MM.1S (cell line): ENCODE results near the gene TSR1.

Source experiments
- DNase-seq: peaks from one replicate; pipeline ENCODE4 v3.0.0-alpha.2; 2015
- H2AFZ ChIP-seq: fragments of 300-600 bp; sonication (generic); 2 replicates; pipeline ENCODE4 v1.6.0; 2016; ENCODE audit warnings: antibody characterized with exemption, low read length
- H3F3A ChIP-seq: fragments of 300-600 bp; sonication (generic); 2 replicates; pipeline ENCODE4 v1.6.1; 2016; ENCODE audit warnings: mild to moderate bottlenecking, antibody characterized with exemption, low read length, moderate library complexity, mixed read lengths; ENCODE audit not compliant: insufficient read depth
- H3K27ac ChIP-seq: fragments of 300-600 bp; sonication (generic); 2 replicates; pipeline ENCODE4 v1.5.1; 2016; ENCODE audit warnings: mild to moderate bottlenecking, low read length
- H3K27me3 ChIP-seq: fragments of 300-600 bp; sonication (generic); replicated peaks from 2 replicates; pipeline ENCODE4 v1.6.0; 2016; ENCODE audit warnings: low read length; ENCODE audit not compliant: insufficient read depth
- H3K36me3 ChIP-seq: fragments of 300-600 bp; sonication (generic); replicated peaks from 2 replicates; pipeline ENCODE4 v1.6.1; 2016; ENCODE audit warnings: mild to moderate bottlenecking, low read length, mixed read lengths; ENCODE audit not compliant: insufficient read depth
- H3K4me1 ChIP-seq: fragments of 300-600 bp; sonication (generic); 2 replicates; pipeline ENCODE4 v1.6.1; 2016; ENCODE audit warnings: low read length, mixed read lengths
- H3K4me2 ChIP-seq: fragments of 300-600 bp; sonication (generic); 2 replicates; pipeline ENCODE4 v1.6.0; 2016; ENCODE audit warnings: low read depth, low read length
- H3K4me3 ChIP-seq: fragments of 300-600 bp; sonication (generic); 2 replicates; pipeline ENCODE4 v1.5.1; 2016; ENCODE audit warnings: low read length, mixed read lengths
- H3K79me2 ChIP-seq: fragments of 300-600 bp; sonication (generic); 2 replicates; pipeline ENCODE4 v1.6.1; 2016; ENCODE audit warnings: mixed run types, low read length, mixed read lengths
- H3K9ac ChIP-seq: fragments of 300-600 bp; sonication (generic); 2 replicates; pipeline ENCODE4 v1.6.1; 2016; ENCODE audit warnings: low read length, mixed read lengths
- H3K9me2 ChIP-seq: fragments of 300-600 bp; sonication (generic); replicated peaks from 2 replicates; pipeline ENCODE4 v1.6.1; 2016; ENCODE audit warnings: mild to moderate bottlenecking, low read length, mixed read lengths; ENCODE audit not compliant: insufficient read depth
- H3K9me3 ChIP-seq: fragments of 300-600 bp; sonication (generic); replicated peaks from 2 replicates; pipeline ENCODE4 v1.6.1; 2016; ENCODE audit warnings: mild to moderate bottlenecking, low read length, mixed read lengths; ENCODE audit not compliant: insufficient read depth
- H4K20me1 ChIP-seq: fragments of 300-600 bp; sonication (generic); 2 replicates; pipeline ENCODE4 v1.6.1; 2016; ENCODE audit warnings: mild to moderate bottlenecking, low read length, moderate library complexity, mixed read lengths; ENCODE audit not compliant: insufficient read depth
- CTCF ChIP-seq: fragments of 300-600 bp; sonication (generic); IDR thresholded peaks from 2 replicates; pipeline ENCODE4 v1.5.1; 2016; ENCODE audit warnings: antibody characterized with exemption, low read length, mixed read lengths
- EZH2 ChIP-seq: fragments of 300-600 bp; sonication (generic); optimal IDR thresholded peaks from 2 replicates; pipeline ENCODE3; 2017; ENCODE audit warnings: low read depth, mild to moderate bottlenecking, antibody characterized with exemption, low read length, mixed read lengths
- EZH2phosphoT487 ChIP-seq: fragments of 300-600 bp; sonication (generic); IDR thresholded peaks from 2 replicates; pipeline ENCODE4 v1.6.1; 2018; ENCODE audit warnings: antibody characterized with exemption, low read length

The TSR1 gene

GRCh38 chr17:2379489-2380225 is 43.4 kb upstream of the TSR1 start:
- no peak for DNase-seq
- Histone ChIP-seq H3K36me3 (no peaks in the 10 kb centered on the region), H3K9me2 (no peaks in the 10 kb centered on the region), H3K4me1 (no peaks in the 10 kb centered on the region), H3K9ac (no peak overlapping the region), H2AFZ (no peak overlapping the region), H3K9me3 (no peaks in the 10 kb centered on the region), H3F3A (0 out of 2 replicates have a peak, but pooled peaks cover 9% of the 10 kb centered on the region), H3K79me2 (no peaks in the 10 kb centered on the region), H4K20me1 (no peaks in the 10 kb centered on the region), H3K4me2 (no peak overlapping the region), H3K4me3 (no peak overlapping the region), H3K27me3 (no peaks in the 10 kb centered on the region), H3K27ac (no peak overlapping the region)
- TF ChIP-seq EZH2phosphoT487, result no peak
- no peak for TF ChIP-seq EZH2

GRCh38 chr17:2378905-2379304 is 42.6 kb upstream of the TSR1 start:
- DNase-seq, result no peak
- Histone ChIP-seq H2AFZ (no peak overlapping the region), H3K9ac (no peak overlapping the region), H3K9me3 (no peaks in the 10 kb centered on the region), H3K79me2 (no peaks in the 10 kb centered on the region), H3F3A (0 out of 2 replicates have a peak, but pooled peaks cover 7% of the 10 kb centered on the region), H3K27me3 (no peaks in the 10 kb centered on the region), H3K36me3 (no peaks in the 10 kb centered on the region), H3K4me1 (no peaks in the 10 kb centered on the region), H4K20me1 (no peaks in the 10 kb centered on the region), H3K27ac (no peak overlapping the region), H3K9me2 (no peaks in the 10 kb centered on the region), H3K4me3 (no peak overlapping the region), H3K4me2 (no peak overlapping the region)
- TF ChIP-seq CTCF (no peak), EZH2 (no peak), EZH2phosphoT487 (no peak)

DNA sequence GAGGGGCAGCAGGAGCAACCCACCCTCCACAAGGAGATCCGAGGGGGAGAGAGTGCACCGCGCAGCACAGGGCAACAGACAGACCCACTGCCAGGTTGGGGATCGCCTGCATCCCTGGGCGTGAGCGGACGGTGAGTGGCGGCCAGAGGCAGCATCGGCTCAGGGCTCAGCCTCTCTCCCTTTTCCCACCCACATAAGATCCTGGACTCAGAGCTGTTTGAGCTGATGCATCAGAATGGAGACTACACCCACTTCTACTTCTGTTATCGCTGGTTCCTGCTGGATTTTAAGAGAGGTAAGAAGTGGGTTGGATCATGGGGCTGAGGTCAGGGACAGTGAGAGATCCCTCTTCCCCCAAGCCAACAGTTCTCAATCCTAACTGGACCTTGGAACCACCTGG is 41.4 kb upstream of the TSR1 start:
- no peak overlapping the region for H2AFZ ChIP-seq
- H3K27ac ChIP-seq, result no peak overlapping the region
- DNase-seq, result no peak
- no peak overlapping the region for H3K4me3 ChIP-seq
- no peak overlapping the region for H3K4me2 ChIP-seq
- no peak for TF ChIP-seq EZH2phosphoT487
- TF ChIP-seq EZH2, result no peak
- TF ChIP-seq CTCF, result no peak
- no peak overlapping the region for H3K9ac ChIP-seq
- H4K20me1 ChIP-seq, result no peaks in the 10 kb centered on the region
- no peaks in the 10 kb centered on the region for H3F3A ChIP-seq
- H3K9me2 ChIP-seq, result no peaks in the 10 kb centered on the region
- no peaks in the 10 kb centered on the region for H3K4me1 ChIP-seq
- H3K9me3 ChIP-seq, result no peaks in the 10 kb centered on the region
- no peaks in the 10 kb centered on the region for H3K36me3 ChIP-seq
- H3K27me3 ChIP-seq, result no peaks in the 10 kb centered on the region
- no peaks in the 10 kb centered on the region for H3K79me2 ChIP-seq

GRCh38 chr17:2376107-2376506 is 39.9 kb upstream of the TSR1 start:
- H3K9me2 ChIP-seq, result no peaks in the 10 kb centered on the region
- no peaks in the 10 kb centered on the region for H3F3A ChIP-seq
- H3K79me2 ChIP-seq, result no peaks in the 10 kb centered on the region
- no peaks in the 10 kb centered on the region for H3K36me3 ChIP-seq
- no peak overlapping the region for H3K4me3 ChIP-seq
- H3K27me3 ChIP-seq, result no peaks in the 10 kb centered on the region
- H3K9me3 ChIP-seq, result no peaks in the 10 kb centered on the region
- H3K4me1 ChIP-seq, result no peaks in the 10 kb centered on the region
- TF ChIP-seq CTCF, result no peak
- no peak overlapping the region for H3K9ac ChIP-seq
- H3K4me2 ChIP-seq, result no peak overlapping the region
- H3K27ac ChIP-seq, result no peak overlapping the region
- no peak for DNase-seq
- H2AFZ ChIP-seq, result no peak overlapping the region
- H4K20me1 ChIP-seq, result no peaks in the 10 kb centered on the region
